Measurements from ENCODE around the gene TMPRSS4. TPM values are rescaled to one million over a fixed set of nuclear protein-coding genes. Genes with fewer than 3 reads are reported as not detected.

The TMPRSS4 gene
- total and polyA plus RNA-seq, 2 experiments from 2014 or later: 0.10 to 0.58 TPM

- TF ChIP-seq ZNF462 (CRISPR knock-in tag; IDR thresholded peaks at IDR 0.05): no peak
- no peak for TF ChIP-seq NANOG (IDR thresholded peaks at IDR 0.05; ENCODE audit: borderline replicate concordance)
- no peak for TF ChIP-seq EZH2 (IDR thresholded peaks at IDR 0.05; ENCODE audit: low read depth, unreplicated experiment)
These were observed 55.7 kb downstream of the TMPRSS4 start (continued) for GRCh38 chr11:118132385-118133151.

- no peaks in the 10 kb centered on the region; the same call in 2 of the 3 replicates for H3K36me3 Mint-ChIP-seq (ENCODE audit: low read depth)
- H3K4me2 ChIP-seq: no peak overlapping the region
- no peak for TF ChIP-seq NANOG (IDR thresholded peaks at IDR 0.05; ENCODE audit: borderline replicate concordance)
- no peak for TF ChIP-seq EZH2phosphoT487 (IDR thresholded peaks at IDR 0.05; ENCODE audit: unreplicated experiment)
- no peak for TF ChIP-seq JUNB (IDR thresholded peaks at IDR 0.05; ENCODE audit: unreplicated experiment)
- TF ChIP-seq ZNF331 (CRISPR knock-in tag; IDR thresholded peaks at IDR 0.05; ENCODE audit: low read depth): no peak
- no peak for TF ChIP-seq ETS1 (IDR thresholded peaks at IDR 0.05)
- no peak for TF ChIP-seq ZNF462 (CRISPR knock-in tag; IDR thresholded peaks at IDR 0.05)
These were observed 56.9 kb downstream of the TMPRSS4 start for GRCh38 chr11:118133816-118134215.

More at GRCh38 chr11:118133816-118134215, 56.9 kb downstream of the TMPRSS4 start:
- no peaks in the 10 kb centered on the region for H3K36me3 ChIP-seq (ENCODE audit: insufficient read depth)
- Mint-ChIP-seq H3K27me3 (ENCODE audit: insufficient read depth, low read depth, poor library complexity) (peaks cover 6% of the 10 kb centered on the region), H3K4me3 (no peak overlapping the region), H3K9me3 (no peaks in the 10 kb centered on the region), H3K4me1 (peaks cover 5% of the 10 kb centered on the region), H3K27ac (no peak overlapping the region)
- H3K9me2 ChIP-seq (ENCODE audit: insufficient read depth): no peaks in the 10 kb centered on the region
- H2AFZ ChIP-seq: no peak overlapping the region
- H3K79me2 ChIP-seq (replicated peaks; ENCODE audit: insufficient read depth): no peaks in the 10 kb centered on the region
- DNase-seq (ENCODE audit: low spot score): no peak
- no peaks in the 10 kb centered on the region for H4K20me1 ChIP-seq (replicated peaks; ENCODE audit: insufficient read depth)
- H3K4me1 ChIP-seq (ENCODE audit: insufficient read depth): no peaks in the 10 kb centered on the region
- no peak overlapping the region for H3K27ac ChIP-seq (ENCODE audit: low read depth)
- H3K4me3 ChIP-seq: no peak overlapping the region
- H3F3A ChIP-seq (replicated peaks; ENCODE audit: low read depth): no peaks in the 10 kb centered on the region
- ATAC-seq: no peak
- no peaks in the 10 kb centered on the region for H3K27me3 ChIP-seq (ENCODE audit: insufficient read depth)
